Keratinocyte (primary cell): ENCODE data around the gene WBP1. TPM values are rescaled to one million over a fixed set of nuclear protein-coding genes. Genes with fewer than 3 reads are reported as not detected.
A peak's percentile ranks its signal among the peaks of the same experiment; 100 is the strongest.

Source experiments
- DNase-seq: peaks from one replicate; pipeline ENCODE4 v3.0.0-alpha.2; 2011; ENCODE audit warnings: low read depth, missing footprints, low spot score
- FAIRE-seq: peaks from 2 replicates; lab custom pipeline; 2011; peaks lifted over from hg19 to GRCh38; lab: Jason Lieb, UNC
- H2AFZ ChIP-seq: 2 replicates; pipeline ENCODE4 v1.6.0; 2012; ENCODE audit warnings: low read length, control low read depth, inconsistent platforms; ENCODE audit not compliant: control insufficient read depth
- H3K27ac ChIP-seq: 2 replicates; pipeline ENCODE4 v1.5.1; 2011; ENCODE audit warnings: low read length; ENCODE audit not compliant: control insufficient read depth, insufficient read depth
- H3K27me3 ChIP-seq: 3 replicates; pipeline ENCODE4 v1.6.0; 2011; ENCODE audit warnings: low read length; ENCODE audit not compliant: control insufficient read depth, insufficient read depth; ENCODE audit errors: extremely low read depth
- H3K36me3 ChIP-seq, 2 experiments: 2 replicates in 1 of 2; 3 replicates in 1 of 2; pipeline ENCODE4 v1.5.1; 2011; ENCODE audit warnings: low read length in 2 of 2, mild to moderate bottlenecking in 1 of 2; ENCODE audit not compliant: control insufficient read depth in 2 of 2, insufficient read depth in 2 of 2; ENCODE audit errors: extremely low read depth in 1 of 2
- H3K4me1 ChIP-seq: 3 replicates; pipeline ENCODE4 v1.5.1; 2011; ENCODE audit warnings: low read length; ENCODE audit not compliant: control insufficient read depth, insufficient read depth; ENCODE audit errors: extremely low read depth
- H3K4me2 ChIP-seq: 3 replicates; pipeline ENCODE4 v1.6.0; 2011; ENCODE audit warnings: low read depth, low read length; ENCODE audit not compliant: control insufficient read depth, insufficient read depth; ENCODE audit errors: extremely low read depth
- H3K4me3 ChIP-seq, 3 experiments: fragments of 200-600 bp in 1 of 3; sonication (generic) in 1 of 3; 2 replicates in 2 of 3; 3 replicates in 1 of 3; pipeline ENCODE4 v1.5.1; 2011 to 2016; ENCODE audit warnings: low read length in 3 of 3, mild to moderate bottlenecking in 3 of 3, control low read depth in 2 of 3, inconsistent platforms in 1 of 3, low read depth in 1 of 3, mixed read lengths in 1 of 3, mixed run types in 1 of 3, moderate library complexity in 1 of 3; ENCODE audit not compliant: control insufficient read depth in 2 of 3, insufficient read depth in 2 of 3; ENCODE audit errors: extremely low read depth in 1 of 3
- H3K79me2 ChIP-seq: 2 replicates; pipeline ENCODE4 v1.6.0; 2012; ENCODE audit warnings: low read length; ENCODE audit not compliant: control insufficient read depth, insufficient read depth
- H3K9ac ChIP-seq: 3 replicates; pipeline ENCODE4 v1.6.0; 2011; ENCODE audit warnings: low read length; ENCODE audit not compliant: control insufficient read depth, insufficient read depth; ENCODE audit errors: extremely low read depth
- H3K9me1 ChIP-seq: 3 replicates; pipeline ENCODE4 v1.6.0; 2011; ENCODE audit warnings: low read length; ENCODE audit not compliant: control insufficient read depth, insufficient read depth; ENCODE audit errors: extremely low read depth
- H3K9me3 ChIP-seq: 2 replicates; pipeline ENCODE4 v1.5.1; 2012; ENCODE audit warnings: low read depth, low read length; ENCODE audit not compliant: control insufficient read depth
- H4K20me1 ChIP-seq: 3 replicates; pipeline ENCODE4 v1.6.0; 2011; ENCODE audit warnings: low read length; ENCODE audit not compliant: control insufficient read depth, insufficient read depth; ENCODE audit errors: extremely low read depth
- EZH2 ChIP-seq: IDR thresholded peaks from one replicate; pipeline ENCODE4 v1.6.1; 2012; ENCODE audit warnings: inconsistent platforms, mild to moderate bottlenecking, low read length, moderate library complexity
- dilution Hi-C: fragments of 300-500 bp; cut with MboI; formaldehyde crosslinking; loops from one replicate; pipeline ENCODE4 v1.7.0; 2020; ENCODE audit warnings: low sequenced_read_pairs; ENCODE audit not compliant: extremely low pct_ligation_motif_present
- polyA plus RNA-seq, 5 experiments: library from polyadenylated mRNA; depleted of rRNA in 3 of 5; stranded (reverse) in 3 of 5; stranded (forward) in 1 of 5; unstranded in 1 of 5; fragments of >200 nt; gene quantifications; 1 replicate in 1 of 5; 2 replicates in 3 of 5; 3 replicates in 1 of 5; pipeline versions ENCODE4 v1.2.1 to v1.2.3, GENCODE V29; 2011 to 2012; ENCODE audit warnings: missing spikeins in 2 of 5, low read depth in 1 of 5, low replicate concordance in 1 of 5
- TF ChIP-seq, protein P1 (sequence below), 3 experiments: IDR thresholded peaks in 1 of 3; conservative IDR thresholded peaks in 1 of 3; optimal IDR thresholded peaks in 1 of 3; 2 replicates in 2 of 3; 3 replicates in 1 of 3; pipeline versions ENCODE3 to v1.5.1; 2011; ENCODE audit warnings: low read length in 3 of 3, mild to moderate bottlenecking in 3 of 3, moderate library complexity in 2 of 3, control low read depth in 1 of 3, inconsistent platforms in 1 of 3; ENCODE audit not compliant: insufficient read depth in 2 of 3; ENCODE audit errors: extremely low read depth in 1 of 3

Gene WBP1
- polyA plus RNA-seq, 1 donor (not counting 4 experiments of a cell fraction or from before 2014, with no cell fraction given), result 75.5 TPM

DNA sequence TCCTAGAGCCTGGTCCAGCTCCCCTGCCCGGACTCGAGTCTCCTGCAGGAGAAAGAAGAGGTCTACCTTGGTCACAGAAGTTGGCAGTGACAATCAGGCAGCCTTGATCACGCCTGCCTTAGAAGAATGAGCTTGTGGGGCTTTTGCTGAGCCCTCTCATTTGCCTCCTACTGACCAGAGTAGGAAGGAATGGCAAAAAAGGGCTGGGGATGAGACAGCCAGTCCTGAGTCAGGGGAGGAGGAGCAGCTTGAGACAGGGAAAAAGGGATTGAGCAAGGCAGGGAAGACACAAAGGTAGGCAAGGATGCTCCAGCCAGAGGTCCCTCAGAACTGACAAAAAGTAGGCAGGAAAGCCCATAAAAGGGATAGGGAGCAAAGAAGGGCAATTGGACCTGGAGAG, 30.7 kb upstream of the WBP1 start:
- TF ChIP-seq, protein P1, sequence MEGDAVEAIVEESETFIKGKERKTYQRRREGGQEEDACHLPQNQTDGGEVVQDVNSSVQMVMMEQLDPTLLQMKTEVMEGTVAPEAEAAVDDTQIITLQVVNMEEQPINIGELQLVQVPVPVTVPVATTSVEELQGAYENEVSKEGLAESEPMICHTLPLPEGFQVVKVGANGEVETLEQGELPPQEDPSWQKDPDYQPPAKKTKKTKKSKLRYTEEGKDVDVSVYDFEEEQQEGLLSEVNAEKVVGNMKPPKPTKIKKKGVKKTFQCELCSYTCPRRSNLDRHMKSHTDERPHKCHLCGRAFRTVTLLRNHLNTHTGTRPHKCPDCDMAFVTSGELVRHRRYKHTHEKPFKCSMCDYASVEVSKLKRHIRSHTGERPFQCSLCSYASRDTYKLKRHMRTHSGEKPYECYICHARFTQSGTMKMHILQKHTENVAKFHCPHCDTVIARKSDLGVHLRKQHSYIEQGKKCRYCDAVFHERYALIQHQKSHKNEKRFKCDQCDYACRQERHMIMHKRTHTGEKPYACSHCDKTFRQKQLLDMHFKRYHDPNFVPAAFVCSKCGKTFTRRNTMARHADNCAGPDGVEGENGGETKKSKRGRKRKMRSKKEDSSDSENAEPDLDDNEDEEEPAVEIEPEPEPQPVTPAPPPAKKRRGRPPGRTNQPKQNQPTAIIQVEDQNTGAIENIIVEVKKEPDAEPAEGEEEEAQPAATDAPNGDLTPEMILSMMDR (optimal IDR thresholded peaks at IDR 0.05 in 1 of 3, IDR thresholded peaks at IDR 0.05 in 1 of 3, conservative IDR thresholded peaks at IDR 0.05 in 1 of 3; ENCODE audit: extremely low read depth in 1 of 3, insufficient read depth in 2 of 3, low read length in 3 of 3), result peak in 2 of 3 experiments; percentile 10 to 23
- TF ChIP-seq EZH2, result no peak
- Histone ChIP-seq H3K27ac (peak overlapping the region; percentile 96), H2AFZ (no peak overlapping the region), H3K9me1 (peaks cover 4% of the 10 kb centered on the region), H3K9ac (no peak overlapping the region), H3K36me3 (peaks cover 47 to 77% of the 10 kb centered on the region in 2 experiments), H3K4me2 (no peak overlapping the region), H3K4me1 (peaks cover 74% of the 10 kb centered on the region), H3K4me3 (no peak overlapping the region), H3K79me2 (peaks cover 16% of the 10 kb centered on the region), H4K20me1 (no peaks in the 10 kb centered on the region), H3K9me3 (no peaks in the 10 kb centered on the region), H3K27me3 (no peaks in the 10 kb centered on the region)
- no peak for DNase-seq
- dilution Hi-C loops, result no loop called here
- FAIRE-seq, result peak; percentile 71

DNA sequence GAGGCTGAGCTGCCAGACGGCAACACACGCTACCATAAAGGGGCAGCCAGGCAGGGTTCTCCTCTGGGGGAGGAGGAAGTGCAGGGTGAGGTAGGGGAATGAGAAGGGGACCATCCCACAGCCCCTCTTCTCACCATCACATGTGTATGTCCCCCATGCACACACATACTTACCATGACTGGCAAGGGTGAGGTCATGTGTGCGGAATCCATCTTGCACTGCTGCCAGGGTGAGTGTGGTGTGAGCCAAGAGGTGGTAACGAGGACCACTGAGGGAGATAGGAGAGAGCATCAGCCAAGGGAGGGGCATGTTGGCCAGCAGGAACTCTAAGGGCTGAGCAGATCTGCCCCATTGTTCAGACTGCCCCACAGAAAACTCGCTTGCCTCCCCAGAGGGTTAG, 29.6 kb upstream of the WBP1 start:
- FAIRE-seq, result no peak

More for the DNA sequence above, 29.6 kb upstream of the WBP1 start:
- Histone ChIP-seq H3K4me3 (no peak overlapping the region), H3K9me3 (no peaks in the 10 kb centered on the region), H2AFZ (no peak overlapping the region), H3K9ac (no peak overlapping the region), H3K79me2 (peaks cover 18% of the 10 kb centered on the region), H3K9me1 (peaks cover 4% of the 10 kb centered on the region), H3K27ac (no peak overlapping the region), H3K4me1 (peaks cover 63% of the 10 kb centered on the region), H4K20me1 (no peaks in the 10 kb centered on the region), H3K36me3 (peaks cover 49 to 80% of the 10 kb centered on the region in 2 experiments), H3K4me2 (no peak overlapping the region), H3K27me3 (no peaks in the 10 kb centered on the region)
- dilution Hi-C loops, result no loop called here
- no peak for DNase-seq
- TF ChIP-seq EZH2, result no peak
